AG09309 (cell line): ENCODE data around the gene ITPR3.

ENCODE experiments used
- DNase-seq: peaks from one replicate; pipeline ENCODE4 v3.0.0-alpha.2; 2010; ENCODE audit warnings: low read depth
- H3K4me3 ChIP-seq: 2 replicates; pipeline ENCODE4 v1.5.1; 2011; ENCODE audit warnings: mild to moderate bottlenecking, low read depth, low read length, moderate library complexity; ENCODE audit not compliant: control insufficient read depth
- CTCF ChIP-seq: IDR thresholded peaks from 2 replicates; pipeline ENCODE4 v1.5.1; 2011; ENCODE audit warnings: mild to moderate bottlenecking, low read depth, low read length, inconsistent platforms; ENCODE audit not compliant: insufficient read depth, control insufficient read depth; ENCODE audit errors: missing control alignments

ITPR3 gene

GRCh38 chr6:33683576-33684427, 62.7 kb downstream of the ITPR3 start:
- H3K4me3 ChIP-seq = no peak overlapping the region
- no peak for TF ChIP-seq CTCF
- DNase-seq = no peak

- DNase-seq = no peak
- no peak for TF ChIP-seq CTCF
- no peak overlapping the region for H3K4me3 ChIP-seq
These were observed 63.3 kb downstream of the ITPR3 start for GRCh38 chr6:33684428-33684896.

GRCh38 chr6:33684983-33685382, 63.9 kb downstream of the ITPR3 start:
- H3K4me3 ChIP-seq = no peak overlapping the region
- DNase-seq = no peak
- TF ChIP-seq CTCF = no peak

DNA sequence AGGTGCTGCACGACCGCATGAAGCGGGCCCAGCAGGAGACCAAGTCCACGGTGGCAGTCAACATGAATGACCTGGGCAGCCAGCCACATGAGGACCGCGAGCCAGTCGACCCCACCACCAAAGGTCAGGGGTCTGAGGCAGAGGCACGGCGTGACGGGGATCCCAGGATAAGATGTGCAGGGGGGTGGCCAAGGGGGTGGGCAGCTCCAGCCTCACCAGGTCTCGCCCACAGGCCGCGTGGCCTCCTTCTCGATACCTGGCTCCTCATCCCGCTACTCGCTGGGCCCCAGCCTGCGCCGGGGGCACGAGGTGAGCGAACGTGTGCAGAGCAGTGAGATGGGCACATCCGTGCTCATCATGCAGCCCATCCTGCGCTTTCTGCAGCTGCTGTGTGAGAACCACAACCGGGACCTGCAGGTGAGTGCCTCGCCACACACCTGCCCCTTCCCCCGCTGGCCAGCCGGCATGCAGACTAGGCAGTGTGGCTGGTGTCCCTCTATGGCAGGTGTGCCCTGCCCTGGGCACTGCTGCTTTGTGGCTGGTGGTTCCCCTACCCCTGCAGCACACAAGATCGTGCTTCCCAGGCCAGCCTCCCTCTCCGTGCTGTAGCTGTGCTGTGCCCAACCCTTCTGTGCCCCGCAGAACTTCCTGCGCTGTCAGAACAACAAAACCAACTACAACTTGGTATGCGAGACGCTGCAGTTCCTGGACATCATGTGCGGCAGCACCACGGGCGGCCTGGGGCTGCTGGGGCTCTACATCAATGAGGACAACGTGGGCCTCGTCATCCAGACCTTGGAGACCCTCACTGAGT, 64.5 kb downstream of the ITPR3 start:
- no peak for DNase-seq
- no peak overlapping the region for H3K4me3 ChIP-seq
- TF ChIP-seq CTCF = no peak

GRCh38 chr6:33686225-33686924, 65.3 kb downstream of the ITPR3 start:
- DNase-seq = no peak
- TF ChIP-seq CTCF = no peak
- no peak overlapping the region for H3K4me3 ChIP-seq
